Loucy (cell line): ENCODE results near the gene MAST4.

Source experiments
- H2AFZ ChIP-seq: fragments of 200-600 bp; sonication (generic); 2 replicates; pipeline ENCODE4 v1.6.0; 2016; ENCODE audit warnings: antibody characterized with exemption, mild to moderate bottlenecking, low read length, moderate library complexity
- H3F3A ChIP-seq: fragments of 200-600 bp; 2 replicates; pipeline ENCODE4 v1.6.0; 2016; ENCODE audit warnings: antibody characterized with exemption, low read depth, mild to moderate bottlenecking
- H3K27me3 ChIP-seq: fragments of 200-600 bp; sonication (generic); 2 replicates; pipeline ENCODE4 v1.6.1; 2014; ENCODE audit warnings: low read length, mild to moderate bottlenecking; ENCODE audit not compliant: insufficient read depth, poor library complexity, severe bottlenecking
- H3K36me3 ChIP-seq: fragments of 200-600 bp; sonication (generic); 2 replicates; pipeline ENCODE4 v1.6.1; 2016; ENCODE audit warnings: low read length; ENCODE audit not compliant: insufficient read depth
- H3K4me1 ChIP-seq: fragments of 200-600 bp; sonication (generic); 2 replicates; pipeline ENCODE4 v1.5.1; 2014; ENCODE audit warnings: low read length, mild to moderate bottlenecking; ENCODE audit not compliant: insufficient read depth, poor library complexity, severe bottlenecking
- H3K4me2 ChIP-seq: fragments of 200-600 bp; sonication (generic); 2 replicates; pipeline ENCODE4 v1.6.0; 2014; ENCODE audit warnings: antibody characterized with exemption, low read length, low read depth, mild to moderate bottlenecking; ENCODE audit not compliant: poor library complexity, severe bottlenecking
- H3K4me3 ChIP-seq: fragments of 200-600 bp; sonication (generic); 2 replicates; pipeline ENCODE4 v1.5.1; 2014; ENCODE audit warnings: low read length, mild to moderate bottlenecking, mixed read lengths; ENCODE audit not compliant: poor library complexity, severe bottlenecking
- H3K79me2 ChIP-seq: fragments of 200-600 bp; sonication (generic); 2 replicates; pipeline ENCODE4 v1.6.1; 2014; ENCODE audit warnings: low read length; ENCODE audit not compliant: insufficient read depth
- H3K9ac ChIP-seq: fragments of 200-600 bp; sonication (generic); 2 replicates; pipeline ENCODE4 v1.6.0; 2014; ENCODE audit warnings: mild to moderate bottlenecking, low read depth, low read length, moderate library complexity; ENCODE audit not compliant: poor library complexity, severe bottlenecking
- H3K9me2 ChIP-seq: fragments of 200-600 bp; sonication (generic); replicated peaks from 2 replicates; pipeline ENCODE4 v1.6.1; 2016; ENCODE audit warnings: low read depth, low read length, mixed read lengths
- H3K9me3 ChIP-seq: fragments of 200-600 bp; sonication (generic); 2 replicates; pipeline ENCODE4 v1.6.1; 2014; ENCODE audit warnings: mild to moderate bottlenecking, antibody characterized with exemption, low read length, low read depth; ENCODE audit not compliant: insufficient read depth
- H4K20me1 ChIP-seq: fragments of 200-600 bp; sonication (generic); 2 replicates; pipeline ENCODE4 v1.6.0; 2014; ENCODE audit warnings: antibody characterized with exemption, low read length, mild to moderate bottlenecking; ENCODE audit not compliant: insufficient read depth, poor library complexity, severe bottlenecking
- CTCF ChIP-seq: fragments of 200-600 bp; sonication (generic); conservative IDR thresholded peaks from 2 replicates; pipeline ENCODE4 v1.5.1; 2014; ENCODE audit warnings: mild to moderate bottlenecking, antibody characterized with exemption, low read length
- EZH2phosphoT487 ChIP-seq: fragments of 200-600 bp; IDR thresholded peaks from 2 replicates; pipeline ENCODE4 v1.6.1; 2018; ENCODE audit warnings: antibody characterized with exemption, mild to moderate bottlenecking, moderate library complexity, borderline replicate concordance

Gene MAST4

GRCh38 chr5:67111779-67112178 lies 515.6 kb downstream of the MAST4 start:
- H3K9ac ChIP-seq, result no peak overlapping the region
- no peaks in the 10 kb centered on the region for H3K9me2 ChIP-seq
- no peak overlapping the region for H3K4me2 ChIP-seq
- peaks cover 43% of the 10 kb centered on the region; the same call in 1 of the 2 replicates for H3K36me3 ChIP-seq
- TF ChIP-seq CTCF (no peak), EZH2phosphoT487 (no peak)
- no peaks in the 10 kb centered on the region for H3K79me2 ChIP-seq
- H3F3A ChIP-seq, result no peaks in the 10 kb centered on the region
- H3K9me3 ChIP-seq, result no peaks in the 10 kb centered on the region
- H3K4me1 ChIP-seq, result no peaks in the 10 kb centered on the region
- no peaks in the 10 kb centered on the region for H3K27me3 ChIP-seq
- no peak overlapping the region for H3K4me3 ChIP-seq
- no peaks in the 10 kb centered on the region for H4K20me1 ChIP-seq
- no peak overlapping the region for H2AFZ ChIP-seq

GRCh38 chr5:67115246-67115645 lies 519.1 kb downstream of the MAST4 start:
- no peaks in the 10 kb centered on the region for H3F3A ChIP-seq
- H3K79me2 ChIP-seq, result no peaks in the 10 kb centered on the region
- no peak for TF ChIP-seq EZH2phosphoT487
- TF ChIP-seq CTCF, result no peak
- no peak overlapping the region for H3K4me2 ChIP-seq
- H2AFZ ChIP-seq, result no peak overlapping the region
- H3K9ac ChIP-seq, result no peak overlapping the region
- peaks cover 44% of the 10 kb centered on the region; the same call in 1 of the 2 replicates for H3K36me3 ChIP-seq
- no peaks in the 10 kb centered on the region for H3K27me3 ChIP-seq
- no peaks in the 10 kb centered on the region for H4K20me1 ChIP-seq
- no peaks in the 10 kb centered on the region for H3K9me2 ChIP-seq
- peaks cover 4% of the 10 kb centered on the region for H3K4me1 ChIP-seq
- no peaks in the 10 kb centered on the region for H3K9me3 ChIP-seq
- H3K4me3 ChIP-seq, result no peak overlapping the region

- no peak overlapping the region for H3K4me2 ChIP-seq
- H2AFZ ChIP-seq, result no peak overlapping the region
- no peak for TF ChIP-seq CTCF
- no peak for TF ChIP-seq EZH2phosphoT487
- peaks cover 45% of the 10 kb centered on the region for H3K36me3 ChIP-seq
- H3K27me3 ChIP-seq, result no peaks in the 10 kb centered on the region
- H3K9me3 ChIP-seq, result no peaks in the 10 kb centered on the region
- H4K20me1 ChIP-seq, result no peaks in the 10 kb centered on the region
- H3K9me2 ChIP-seq, result no peaks in the 10 kb centered on the region
- peaks cover 4% of the 10 kb centered on the region for H3K4me1 ChIP-seq
- H3K79me2 ChIP-seq, result no peaks in the 10 kb centered on the region
- H3K4me3 ChIP-seq, result no peak overlapping the region
- no peaks in the 10 kb centered on the region for H3F3A ChIP-seq
- H3K9ac ChIP-seq, result no peak overlapping the region
These were observed 519.6 kb downstream of the MAST4 start for GRCh38 chr5:67115817-67116216.
